Endometrial microvascular endothelial cells (primary cell): ENCODE results near the gene NPR2. TPM values are rescaled to one million over a fixed set of nuclear protein-coding genes. Genes with fewer than 3 reads are reported as not detected.

ENCODE experiments used
- in situ Hi-C: cut with HindIII; loops from 2 replicates; pipeline ENCODE4 v1.10.0; 2017; ENCODE audit warnings: low sequenced_read_pairs, low pct_unique_long_range_greater_than_20kb; ENCODE audit errors: inconsistent ontology term
- total RNA-seq: library from RNA; depleted of rRNA; stranded (reverse); fragments of >200 nt; gene quantifications from one replicate; pipeline ENCODE4 v1.2.3, GENCODE V29; 2015; ENCODE audit errors: inconsistent ontology term

The NPR2 gene
- total RNA-seq, 1 donor from 2014 or later, result 18.3 TPM

- in situ Hi-C loops, result no loop called here
These were observed 50.8 kb downstream of the NPR2 start for GRCh38 chr9:35842020-35842745.

GRCh38 chr9:35842795-35843194, 51.4 kb downstream of the NPR2 start:
- in situ Hi-C loops, result no loop called here

- in situ Hi-C loops, result no loop called here
These were observed 53.4 kb downstream of the NPR2 start for GRCh38 chr9:35844628-35845270.

GRCh38 chr9:35845824-35846771, 54.7 kb downstream of the NPR2 start:
- in situ Hi-C loops, result no loop called here

GRCh38 chr9:35847792-35848572, 56.6 kb downstream of the NPR2 start:
- in situ Hi-C loops, result no loop called here

GRCh38 chr9:35852267-35852815, 61.0 kb downstream of the NPR2 start:
- in situ Hi-C loops, result no loop called here

- in situ Hi-C loops, result no loop called here
These were observed 61.8 kb downstream of the NPR2 start for GRCh38 chr9:35852876-35853865.

- in situ Hi-C loops, result no loop called here
These were observed 62.8 kb downstream of the NPR2 start for GRCh38 chr9:35854091-35854762.

- in situ Hi-C loops, result no loop called here
These were observed 64.8 kb downstream of the NPR2 start for GRCh38 chr9:35856206-35856605.

GRCh38 chr9:35856882-35857281, 65.5 kb downstream of the NPR2 start:
- in situ Hi-C loops, result no loop called here

GRCh38 chr9:35858458-35858857, 67.1 kb downstream of the NPR2 start:
- in situ Hi-C loops, result no loop called here

Other genes starting within 250 kb of the NPR2 start
- gene TESK1, start 186.3 kb upstream of the NPR2 start, total RNA-seq, result 12.9 TPM
- gene CD72, start 173.2 kb upstream of the NPR2 start, total RNA-seq, result not detected
- not detected for gene SIT1, start 140.7 kb upstream of the NPR2 start, total RNA-seq
- gene RMRP, start 133.6 kb upstream of the NPR2 start, total RNA-seq, result 269 TPM
- gene CCDC107, start 133.3 kb upstream of the NPR2 start, total RNA-seq, result 5.0 TPM
- gene ARHGEF39, start 126.4 kb upstream of the NPR2 start, total RNA-seq, result 2.8 TPM
- not detected for gene CA9, start 117.7 kb upstream of the NPR2 start, total RNA-seq
- 99.1 TPM for gene TPM2, start 101.7 kb upstream of the NPR2 start, total RNA-seq
- gene TLN1, start 59.4 kb upstream of the NPR2 start, total RNA-seq, result 358 TPM
- 64.9 TPM for gene CREB3, start 58.9 kb upstream of the NPR2 start, total RNA-seq
- gene GBA2, start 42.4 kb upstream of the NPR2 start, total RNA-seq, result 51.3 TPM
- 17.2 TPM for gene RGP1, start 42.3 kb upstream of the NPR2 start, total RNA-seq
- 5.3 TPM for gene MSMP, start 37.3 kb upstream of the NPR2 start, total RNA-seq
- not detected for gene SPAG8, start 20.7 kb downstream of the NPR2 start, total RNA-seq
- 53.3 TPM for gene HINT2, start 23.5 kb downstream of the NPR2 start, total RNA-seq
- gene FAM221B, start 37.1 kb downstream of the NPR2 start, total RNA-seq, result not detected
- 0.09 TPM for gene TMEM8B, start 37.6 kb downstream of the NPR2 start, total RNA-seq
- not detected for gene OR13J1, start 78.8 kb downstream of the NPR2 start, total RNA-seq
- gene HRCT1, start 114.6 kb downstream of the NPR2 start, total RNA-seq, result 0.19 TPM
- 34.1 TPM for gene SPAAR, start 117.9 kb downstream of the NPR2 start, total RNA-seq
- not detected for gene OR2S2, start 166.6 kb downstream of the NPR2 start, total RNA-seq
- gene RECK, start 245.3 kb downstream of the NPR2 start, total RNA-seq, result 13.6 TPM